HG03064 (cell line): ENCODE results near the gene RHOJ.
"Not testable (repeated sequence)": the region's sequence is repeated elsewhere in the genome, so short reads cannot be mapped to it uniquely, and the experiment has no call there.

Experiments
- ATAC-seq: cut with Tn5 transposase; IDR thresholded peaks from one replicate; pipeline ENCODE4 v1.9.1; 2021; ENCODE audit warnings: low read depth; ENCODE audit not compliant: unreplicated experiment

Gene RHOJ

GRCh38 chr14:63257299-63257698 lies 53.1 kb downstream of the RHOJ start:
- no peak for ATAC-seq

- no peak for ATAC-seq
These were observed 58.2 kb downstream of the RHOJ start for GRCh38 chr14:63262446-63262845.

GRCh38 chr14:63266106-63266505 lies 61.9 kb downstream of the RHOJ start:
- no peak for ATAC-seq

- ATAC-seq: no peak
These were observed 62.9 kb downstream of the RHOJ start for GRCh38 chr14:63267171-63267570.

DNA sequence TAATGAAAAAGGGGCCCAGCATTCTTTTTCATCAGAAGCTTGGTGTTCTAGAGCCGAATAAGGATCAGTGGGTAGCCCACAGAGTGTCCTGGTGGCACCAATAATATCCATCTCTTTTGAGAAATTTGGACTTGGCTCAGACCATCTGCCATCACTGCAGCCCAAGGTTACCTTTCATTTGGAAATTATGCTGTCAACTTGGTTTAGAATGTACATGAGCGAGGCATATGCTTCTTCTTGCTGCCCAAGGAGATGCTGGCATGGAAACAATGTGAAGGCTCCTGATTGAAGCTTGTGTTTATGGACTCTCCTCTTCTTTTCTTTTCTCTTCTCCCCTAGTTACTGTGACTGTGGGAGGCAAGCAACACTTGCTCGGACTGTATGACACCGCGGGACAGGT lies 64.5 kb downstream of the RHOJ start:
- no peak for ATAC-seq

GRCh38 chr14:63269561-63270225 lies 65.5 kb downstream of the RHOJ start:
- no peak for ATAC-seq

- ATAC-seq: no peak
These were observed 68.9 kb downstream of the RHOJ start for GRCh38 chr14:63273129-63273528.

DNA sequence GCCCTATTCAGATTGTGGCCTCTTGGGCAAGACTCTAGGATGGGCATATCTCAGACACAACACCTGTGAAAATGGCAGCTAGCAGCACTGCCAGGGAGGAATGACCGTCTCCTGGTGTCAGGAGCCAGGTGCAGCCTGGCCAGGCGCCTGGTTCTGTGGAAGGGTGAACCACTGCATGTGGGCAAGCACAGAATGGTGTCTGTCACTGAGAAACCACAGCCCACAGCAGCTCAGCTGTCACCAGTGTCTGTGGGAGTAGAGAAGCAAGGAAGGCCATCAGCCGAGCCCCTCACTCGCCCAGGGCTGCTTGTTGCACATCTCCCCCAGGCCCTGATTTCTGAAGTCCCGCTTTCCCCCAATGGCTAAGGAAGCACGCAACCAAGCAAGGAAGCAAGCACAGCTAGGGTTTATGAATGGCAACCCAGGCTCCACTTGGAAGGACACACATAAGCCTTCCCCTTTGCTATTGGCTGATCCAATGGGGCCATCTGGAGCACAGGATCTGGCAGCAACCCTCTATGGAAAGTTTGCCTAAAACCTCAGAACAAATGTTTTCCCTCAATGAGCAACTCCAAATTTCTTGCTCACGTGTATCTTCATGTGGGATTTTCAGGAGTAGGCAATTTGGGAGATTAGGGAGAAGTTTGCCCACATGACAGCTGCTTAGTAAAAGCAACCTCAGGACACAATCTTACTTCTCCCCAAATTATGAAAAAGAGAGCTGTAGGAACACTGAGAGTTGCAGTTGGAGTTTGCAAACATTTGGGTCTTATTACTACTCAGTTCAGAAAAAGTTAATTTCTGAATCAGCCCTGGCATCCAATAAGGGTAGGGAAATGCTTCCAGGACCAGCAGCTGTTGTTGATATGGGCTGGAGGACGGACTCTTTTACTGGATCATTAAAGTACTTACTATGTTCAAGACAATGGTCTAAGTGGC lies 69.7 kb downstream of the RHOJ start:
- no peak for ATAC-seq

DNA sequence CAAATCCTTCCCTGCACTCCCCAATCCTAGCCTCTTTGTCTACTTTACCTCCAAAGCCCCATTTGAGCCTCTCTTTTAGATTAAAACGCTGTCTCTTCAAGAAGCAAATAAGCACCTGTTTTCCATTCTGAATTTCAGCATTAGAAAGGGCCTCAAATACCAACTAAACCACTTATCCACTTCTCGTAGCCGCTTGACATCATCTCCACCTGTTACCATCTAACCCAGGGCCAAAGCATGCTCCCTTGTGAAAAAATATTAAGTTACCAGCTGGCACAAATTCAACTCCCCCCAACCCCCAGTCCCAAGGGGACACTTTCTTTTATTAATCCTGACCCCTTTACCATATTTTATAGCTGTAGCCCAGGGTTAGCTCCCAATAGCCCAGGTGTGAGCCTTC lies 71.4 kb downstream of the RHOJ start:
- ATAC-seq: no peak

DNA sequence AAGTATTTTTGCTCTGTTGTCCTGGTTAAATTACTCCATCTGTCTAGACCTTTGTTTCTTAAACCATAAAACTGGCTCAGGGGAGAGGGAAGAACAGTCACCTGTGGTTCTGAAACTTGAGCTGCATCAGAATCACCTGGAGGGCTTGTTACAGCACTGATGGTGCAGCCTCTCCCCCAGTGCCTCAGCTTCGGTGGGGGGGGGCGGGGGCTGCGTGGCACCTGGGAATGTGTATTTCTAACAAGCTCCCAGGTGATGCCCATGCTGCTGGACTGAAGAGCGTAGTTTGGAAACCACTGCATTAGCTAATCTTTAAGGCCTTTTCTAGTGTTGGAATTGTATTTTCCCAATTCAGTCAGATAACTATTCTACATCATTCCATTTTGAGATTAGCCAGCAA lies 71.8 kb downstream of the RHOJ start:
- ATAC-seq: no peak

- no peak for ATAC-seq
These were observed 72.5 kb downstream of the RHOJ start for GRCh38 chr14:63276492-63277342.

- ATAC-seq: no peak
These were observed 73.4 kb downstream of the RHOJ start for GRCh38 chr14:63277591-63278183.

DNA sequence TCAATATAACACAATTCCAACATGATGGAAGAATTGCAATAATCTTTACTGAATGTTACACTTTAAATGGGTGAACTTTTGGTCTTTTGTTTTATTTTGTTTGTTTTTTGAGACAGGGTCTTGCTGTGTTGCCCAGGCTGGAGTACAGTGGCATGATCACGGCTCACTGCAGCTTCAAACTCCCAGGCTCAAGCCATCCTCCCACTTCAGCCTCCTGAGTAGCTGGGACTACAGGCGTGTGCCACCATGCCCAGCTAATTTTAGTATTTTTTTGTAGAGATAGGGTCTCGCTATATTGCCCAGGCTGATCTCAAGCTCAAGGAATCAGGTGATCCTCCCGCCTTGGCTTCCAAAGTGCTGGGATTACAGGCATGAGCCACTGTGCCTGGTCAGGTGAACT lies 75.7 kb downstream of the RHOJ start:
- not testable (repeated sequence) for ATAC-seq

DNA sequence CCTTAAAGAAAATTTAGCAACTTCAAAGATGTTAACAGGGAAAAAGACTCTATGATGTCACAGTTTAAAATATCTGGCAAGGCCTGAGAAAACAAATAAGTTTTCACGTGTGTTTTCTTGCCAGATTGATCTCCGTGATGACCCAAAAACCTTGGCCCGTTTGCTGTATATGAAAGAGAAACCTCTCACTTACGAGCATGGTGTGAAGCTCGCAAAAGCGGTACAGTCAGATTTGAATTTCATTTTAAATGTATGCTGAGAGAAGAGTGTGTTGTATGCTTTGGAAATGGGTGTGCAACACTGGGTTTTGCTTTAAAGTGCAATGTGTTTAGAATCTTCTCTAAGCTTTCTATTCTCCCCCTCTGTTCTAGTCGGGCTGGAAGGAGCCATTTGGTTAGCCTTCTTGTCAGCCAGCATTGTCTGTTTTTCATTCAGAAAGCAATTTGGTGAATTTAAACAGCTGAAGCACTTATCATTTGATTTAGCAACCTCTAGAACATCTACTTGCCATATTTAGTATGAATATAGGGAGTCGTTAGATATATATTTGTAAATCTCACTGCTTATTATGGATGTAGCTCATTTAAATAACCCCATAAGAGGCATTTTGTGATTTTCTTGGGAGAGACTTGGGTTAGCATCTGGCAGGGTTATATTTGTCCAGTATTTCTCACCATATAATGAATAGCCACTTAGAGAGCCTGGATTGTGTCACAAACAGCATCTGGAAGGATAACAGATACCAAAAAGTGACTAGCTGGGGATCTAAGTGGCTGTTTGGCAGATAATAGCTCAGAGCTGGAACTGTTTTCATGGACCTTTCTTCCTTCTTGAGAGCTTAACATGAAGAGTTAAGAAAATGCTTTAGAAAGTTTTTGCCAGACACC lies 79.0 kb downstream of the RHOJ start:
- no peak for ATAC-seq

- ATAC-seq: no peak
These were observed 79.6 kb downstream of the RHOJ start for GRCh38 chr14:63283884-63284248.

- no peak for ATAC-seq
These were observed 81.8 kb downstream of the RHOJ start for GRCh38 chr14:63286071-63286470.

DNA sequence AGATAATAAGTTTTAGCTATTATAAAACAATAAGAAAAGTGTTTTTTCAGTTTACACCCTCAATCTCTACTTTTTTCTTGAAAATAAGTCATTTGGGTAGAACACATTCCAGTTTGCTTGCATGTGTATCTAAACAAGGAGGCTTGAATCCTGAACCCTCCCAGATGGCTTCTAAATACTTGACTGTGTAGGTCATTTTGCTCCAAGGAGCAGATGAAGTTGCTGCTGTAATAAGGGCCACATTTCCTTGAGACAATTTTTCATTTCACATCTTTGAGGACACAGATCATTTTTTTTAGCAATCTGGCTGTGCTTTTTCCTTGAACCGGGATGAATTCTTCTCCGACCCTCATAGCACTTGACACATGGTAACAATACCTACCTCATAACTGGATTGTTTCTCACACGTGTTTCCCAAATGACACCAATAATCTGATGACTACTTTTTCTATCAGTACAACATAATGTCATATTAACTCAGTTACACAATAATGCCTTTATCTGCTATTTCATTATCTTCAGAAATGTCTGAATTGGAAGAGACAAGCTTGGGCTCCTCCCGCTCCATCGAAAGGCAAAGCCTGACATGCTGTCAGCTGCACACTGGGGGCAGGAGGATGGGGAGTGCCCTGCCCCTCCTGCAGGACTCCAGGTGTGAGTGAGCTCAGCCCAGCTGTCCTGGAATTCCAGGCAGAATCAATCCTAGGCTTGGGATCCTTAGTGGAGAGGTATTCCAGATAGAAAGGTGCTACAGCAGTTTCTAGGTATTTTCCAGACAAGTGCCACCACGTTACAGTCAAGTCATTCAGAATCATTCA lies 83.6 kb downstream of the RHOJ start:
- no peak for ATAC-seq

DNA sequence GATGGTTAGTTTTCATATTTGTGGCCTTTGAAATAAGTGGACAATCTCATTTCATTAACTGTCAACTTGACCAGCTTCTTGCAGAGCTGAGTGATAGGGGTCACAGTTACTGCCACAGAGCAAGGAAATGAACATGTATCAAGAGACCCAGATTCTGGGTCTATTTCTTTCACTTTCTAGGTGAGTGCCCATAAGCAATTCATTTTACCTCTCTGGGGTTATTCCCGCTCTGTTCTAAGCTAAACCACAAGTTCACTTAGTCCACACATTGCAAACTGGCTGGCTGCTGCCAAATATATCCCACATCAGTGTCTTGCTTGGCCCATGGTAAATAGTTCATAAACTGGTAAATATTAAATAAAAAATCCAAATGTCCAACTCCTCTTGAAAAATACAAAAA lies 84.6 kb downstream of the RHOJ start:
- ATAC-seq: no peak
